Activated CD8-positive, alpha-beta memory T cell treated with anti-CD3 and anti-CD28 coated beads, Interleukin-2, amount 10 ng/mL, durations not matched to agents 7 days and 5 days (primary cell): Measurements from ENCODE around the gene CECR2. TPM values are rescaled to one million over a fixed set of nuclear protein-coding genes. Genes with fewer than 3 reads are reported as not detected.

ENCODE experiments used
- ATAC-seq: fragments of 150-1000 bp; cut with Tn5 transposase; one replicate; pipeline ENCODE4 v1.10.0; 2021; ENCODE audit warnings: moderate library complexity
- CTCF ChIA-PET: fragments of 350-600 bp; sonication (Branson Sonifier 250); formaldehyde crosslinking; loops from one replicate; lab custom pipeline; 2021; ENCODE audit warnings: antibody characterized with exemption; lab: Charles Lee
- DNase-seq: peaks from one replicate; pipeline ENCODE4 v3.0.0-alpha.2; 2020
- H3K27ac Mint-ChIP-seq: one replicate; pipeline ENCODE4 v1.8.0; 2021; ENCODE audit warnings: mild to moderate bottlenecking, mixed read lengths
- H3K27me3 Mint-ChIP-seq: one replicate; pipeline ENCODE4 v1.8.0; 2021; ENCODE audit warnings: mixed read lengths
- H3K36me3 Mint-ChIP-seq: one replicate; pipeline ENCODE4 v1.8.0; 2021; ENCODE audit warnings: mild to moderate bottlenecking, mixed read lengths
- H3K4me1 Mint-ChIP-seq: one replicate; pipeline ENCODE4 v1.8.0; 2021; ENCODE audit warnings: mixed read lengths
- H3K4me3 Mint-ChIP-seq: one replicate; pipeline ENCODE4 v1.8.0; 2021; ENCODE audit warnings: mild to moderate bottlenecking, moderate library complexity, mixed read lengths
- H3K9me3 Mint-ChIP-seq: one replicate; pipeline ENCODE4 v1.8.0; 2022; ENCODE audit warnings: low read depth, mixed read lengths
- total RNA-seq, 2 experiments: library from RNA; stranded (reverse); gene quantifications; one replicate each; pipeline ENCODE4 v1.2.3, GENCODE V29; 2021

Gene CECR2
- total RNA-seq, 2 experiments from 2014 or later = 0.02 TPM; not detected in 1

DNA sequence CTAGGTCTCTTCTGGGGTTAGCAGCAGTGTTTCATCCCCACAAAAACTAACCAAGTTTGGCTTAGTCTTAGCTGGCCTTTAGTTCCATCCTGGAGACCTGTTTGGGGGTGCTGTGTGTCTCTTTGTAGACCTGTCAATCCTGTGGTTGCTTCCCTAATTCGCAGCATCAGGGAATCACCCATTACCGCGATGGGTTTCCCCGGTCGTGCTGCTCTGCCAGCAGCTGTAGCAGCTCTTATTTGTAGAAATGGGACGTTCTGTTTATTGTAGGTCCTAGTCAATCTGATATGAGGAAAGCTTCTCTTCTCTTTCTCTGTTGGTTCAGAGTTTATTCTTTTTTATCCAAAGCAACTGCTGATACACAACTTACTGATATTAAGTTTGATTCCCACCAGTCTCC, 91.6 kb downstream of the CECR2 start:
- Mint-ChIP-seq H3K4me1 (no peaks in the 10 kb centered on the region), H3K4me3 (no peak overlapping the region), H3K27ac (no peak overlapping the region), H3K9me3 (no peaks in the 10 kb centered on the region), H3K27me3 (peaks cover 32% of the 10 kb centered on the region), H3K36me3 (no peaks in the 10 kb centered on the region)
- ATAC-seq (no peak), DNase-seq (no peak)
- CTCF ChIA-PET = no interaction called here

- Mint-ChIP-seq H3K27ac (no peak overlapping the region), H3K4me3 (no peak overlapping the region), H3K36me3 (no peaks in the 10 kb centered on the region), H3K27me3 (peaks cover 39% of the 10 kb centered on the region), H3K9me3 (no peaks in the 10 kb centered on the region), H3K4me1 (no peaks in the 10 kb centered on the region)
- CTCF ChIA-PET = no interaction called here
- ATAC-seq (no peak), DNase-seq (no peak)
Observed at GRCh38 chr22:17470880-17471500, 101.7 kb downstream of the CECR2 start.

DNA sequence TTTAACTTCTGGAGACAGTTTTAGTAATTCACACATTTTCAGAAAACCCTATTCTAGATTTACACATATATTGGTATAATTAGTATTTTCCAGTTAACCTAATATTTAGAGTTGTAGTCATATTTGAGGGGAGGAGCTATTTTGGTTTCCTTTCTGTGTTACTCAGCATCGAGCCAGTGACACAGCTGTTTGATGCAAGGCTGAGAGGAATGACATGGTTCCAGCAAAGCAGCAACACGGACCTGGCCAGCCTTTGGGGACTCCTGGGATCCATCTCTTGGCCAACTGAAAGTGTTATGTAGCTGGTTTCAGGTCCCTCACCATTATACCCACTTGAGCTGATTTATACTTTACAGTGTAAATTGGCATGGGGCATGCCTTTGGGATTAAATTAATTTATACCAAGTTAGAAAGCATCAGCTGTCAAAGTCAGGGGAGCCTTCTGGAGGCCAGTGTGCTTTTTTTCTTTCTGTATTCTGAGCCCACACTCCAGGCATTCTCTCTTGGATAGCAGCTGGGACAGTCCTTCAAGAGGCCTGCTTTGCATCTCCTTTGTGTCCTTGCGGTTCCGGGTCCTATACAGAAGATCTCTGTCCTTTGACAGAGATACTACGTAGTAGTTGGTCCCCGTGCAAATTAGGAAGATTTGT, 102.8 kb downstream of the CECR2 start:
- no peak for DNase-seq
- Mint-ChIP-seq H3K36me3 (no peaks in the 10 kb centered on the region), H3K4me1 (no peaks in the 10 kb centered on the region), H3K9me3 (no peaks in the 10 kb centered on the region), H3K27me3 (peaks cover 43% of the 10 kb centered on the region), H3K4me3 (no peak overlapping the region), H3K27ac (no peak overlapping the region)
- CTCF ChIA-PET = no interaction called here
- ATAC-seq = no peak

DNA sequence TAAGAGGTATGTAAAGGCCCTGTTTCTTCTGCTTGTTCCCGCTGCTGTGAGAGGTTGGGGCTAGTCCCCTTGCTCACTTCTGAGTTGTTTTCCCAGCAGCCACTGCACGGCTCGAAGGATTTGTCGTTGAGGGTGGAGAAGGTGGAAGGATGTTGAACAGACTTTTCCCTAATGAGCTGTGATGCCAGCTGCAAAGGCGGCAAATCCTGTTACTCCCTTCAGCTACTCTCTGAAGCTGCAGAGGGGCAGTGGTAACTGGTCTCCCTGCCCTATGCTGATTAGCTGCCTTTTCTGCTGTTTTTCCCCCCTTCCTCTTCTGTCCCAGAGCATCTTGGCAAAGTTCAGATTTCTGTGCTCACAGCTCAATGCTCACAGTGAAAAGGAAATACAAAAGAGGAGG, 103.7 kb downstream of the CECR2 start:
- no peak for ATAC-seq
- no peaks in the 10 kb centered on the region for H3K4me1 Mint-ChIP-seq
- CTCF ChIA-PET = no interaction called here

GRCh38 chr22:17475318-17476230, 106.3 kb downstream of the CECR2 start:
- no peak overlapping the region for H3K27ac Mint-ChIP-seq
- CTCF ChIA-PET = no interaction called here
- H3K27me3 Mint-ChIP-seq = peaks cover 66% of the 10 kb centered on the region
- ATAC-seq (no peak), DNase-seq (no peak)
- H3K36me3 Mint-ChIP-seq = no peaks in the 10 kb centered on the region
- H3K4me3 Mint-ChIP-seq = no peak overlapping the region
- H3K4me1 Mint-ChIP-seq = peaks cover 4% of the 10 kb centered on the region
- no peaks in the 10 kb centered on the region for H3K9me3 Mint-ChIP-seq

More for the DNA sequence above, 103.7 kb downstream of the CECR2 start:
- no peak overlapping the region for H3K27ac Mint-ChIP-seq
- no peak overlapping the region for H3K4me3 Mint-ChIP-seq
- H3K36me3 Mint-ChIP-seq = no peaks in the 10 kb centered on the region
- peaks cover 48% of the 10 kb centered on the region for H3K27me3 Mint-ChIP-seq
- no peaks in the 10 kb centered on the region for H3K9me3 Mint-ChIP-seq
- no peak for DNase-seq

DNA sequence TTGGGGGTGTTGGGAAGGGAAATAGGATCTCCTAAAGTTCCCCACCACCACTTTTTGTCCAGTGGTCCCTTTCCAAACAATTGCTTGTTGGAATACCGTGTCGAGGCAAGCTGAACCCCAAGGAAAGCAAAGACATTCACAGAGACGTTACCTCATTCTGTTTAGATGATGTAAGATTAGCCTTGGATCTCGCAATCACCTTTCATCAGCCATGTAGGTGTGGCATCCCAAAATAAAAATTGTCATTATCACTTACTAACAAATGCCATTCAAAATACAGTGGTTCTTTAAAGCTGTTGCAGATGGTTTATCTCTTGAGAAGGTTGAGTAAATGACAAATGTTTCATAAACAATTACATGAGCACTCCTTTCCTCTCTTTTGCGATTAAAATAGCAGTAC, 107.6 kb downstream of the CECR2 start:
- Mint-ChIP-seq H3K9me3 (no peaks in the 10 kb centered on the region), H3K4me1 (peaks cover 4% of the 10 kb centered on the region), H3K4me3 (no peak overlapping the region), H3K27ac (no peak overlapping the region), H3K36me3 (no peaks in the 10 kb centered on the region), H3K27me3 (peaks cover 56% of the 10 kb centered on the region)
- DNase-seq (no peak), ATAC-seq (no peak)
- CTCF ChIA-PET = no interaction called here

- Mint-ChIP-seq H3K4me1 (peaks cover 4% of the 10 kb centered on the region), H3K36me3 (no peaks in the 10 kb centered on the region), H3K9me3 (no peaks in the 10 kb centered on the region), H3K27me3 (peaks cover 56% of the 10 kb centered on the region), H3K27ac (no peak overlapping the region), H3K4me3 (no peak overlapping the region)
- CTCF ChIA-PET = no interaction called here
- no peak for ATAC-seq
- DNase-seq = no peak
Observed at GRCh38 chr22:17477391-17477833, 108.2 kb downstream of the CECR2 start.

- H3K9me3 Mint-ChIP-seq = no peaks in the 10 kb centered on the region
- H3K27me3 Mint-ChIP-seq = peaks cover 45% of the 10 kb centered on the region
- CTCF ChIA-PET = no interaction called here
- DNase-seq (no peak), ATAC-seq (no peak)
- no peak overlapping the region for H3K4me3 Mint-ChIP-seq
- no peaks in the 10 kb centered on the region for H3K36me3 Mint-ChIP-seq
- no peak overlapping the region for H3K27ac Mint-ChIP-seq
- H3K4me1 Mint-ChIP-seq = peaks cover 4% of the 10 kb centered on the region
Observed at GRCh38 chr22:17479135-17479534, 109.9 kb downstream of the CECR2 start.

- no peak for ATAC-seq
- Mint-ChIP-seq H3K36me3 (no peaks in the 10 kb centered on the region), H3K4me3 (no peak overlapping the region), H3K27me3 (peaks cover 32% of the 10 kb centered on the region), H3K9me3 (no peaks in the 10 kb centered on the region), H3K27ac (no peak overlapping the region), H3K4me1 (peaks cover 4% of the 10 kb centered on the region)
- no peak for DNase-seq
- CTCF ChIA-PET = no interaction called here
Observed at GRCh38 chr22:17481424-17481823, 112.2 kb downstream of the CECR2 start.

GRCh38 chr22:17483688-17484372, 114.6 kb downstream of the CECR2 start:
- ATAC-seq (no peak), DNase-seq (no peak)
- Mint-ChIP-seq H3K4me3 (no peak overlapping the region), H3K27me3 (peaks cover 12% of the 10 kb centered on the region), H3K27ac (no peak overlapping the region), H3K36me3 (no peaks in the 10 kb centered on the region), H3K9me3 (no peaks in the 10 kb centered on the region), H3K4me1 (peaks cover 4% of the 10 kb centered on the region)
- CTCF ChIA-PET = no interaction called here

DNA sequence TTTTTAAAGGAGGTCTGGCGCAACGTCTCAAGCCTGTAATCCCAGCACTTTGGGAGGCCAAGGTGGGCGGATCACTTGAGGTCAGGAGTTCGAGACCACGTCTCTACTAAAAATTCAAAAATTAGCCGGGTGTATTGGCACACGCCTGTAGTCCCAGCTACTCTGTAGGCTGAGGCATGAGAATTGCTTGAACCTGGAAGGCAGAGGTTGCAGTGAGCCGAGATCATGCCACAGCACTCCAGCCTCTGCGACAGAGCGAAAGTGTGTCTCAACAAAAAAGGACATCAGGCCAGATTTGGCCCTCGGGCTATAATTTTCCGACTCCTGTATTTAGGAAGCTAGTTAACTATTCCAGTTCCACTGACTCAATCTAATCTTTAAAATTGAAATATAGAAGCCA, 115.3 kb downstream of the CECR2 start:
- no peak for ATAC-seq
- DNase-seq = no peak
- no peaks in the 10 kb centered on the region for H3K36me3 Mint-ChIP-seq
- no peak overlapping the region for H3K27ac Mint-ChIP-seq
- H3K9me3 Mint-ChIP-seq = no peaks in the 10 kb centered on the region
- H3K4me1 Mint-ChIP-seq = peaks cover 4% of the 10 kb centered on the region
- CTCF ChIA-PET = no interaction called here
- peaks cover 5% of the 10 kb centered on the region for H3K27me3 Mint-ChIP-seq
- H3K4me3 Mint-ChIP-seq = no peak overlapping the region

DNA sequence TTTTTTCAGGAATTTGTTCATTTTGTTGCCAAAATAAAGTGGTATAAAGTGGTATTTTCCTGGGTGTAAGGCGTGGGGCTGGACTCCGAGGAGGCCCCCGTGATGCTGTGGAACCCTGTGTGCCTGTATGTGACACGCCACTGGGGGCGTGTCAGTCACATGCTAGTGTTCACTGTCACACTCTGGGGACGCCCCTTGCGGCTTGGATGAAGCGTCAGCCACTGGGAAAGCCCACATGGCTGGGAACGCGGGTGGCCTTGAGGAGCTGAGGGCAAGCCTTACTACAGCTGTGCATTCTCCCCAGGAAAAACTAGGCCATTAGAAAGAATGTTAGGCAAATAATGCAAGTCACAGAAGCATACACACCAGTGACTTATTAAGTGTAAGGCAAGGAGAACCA, 117.1 kb downstream of the CECR2 start:
- no peaks in the 10 kb centered on the region for H3K4me1 Mint-ChIP-seq
- CTCF ChIA-PET = no interaction called here
- no peaks in the 10 kb centered on the region for H3K9me3 Mint-ChIP-seq
- H3K4me3 Mint-ChIP-seq = no peak overlapping the region
- DNase-seq = no peak
- no peaks in the 10 kb centered on the region for H3K36me3 Mint-ChIP-seq
- no peak overlapping the region for H3K27ac Mint-ChIP-seq
- ATAC-seq = no peak
- H3K27me3 Mint-ChIP-seq = no peaks in the 10 kb centered on the region

- Mint-ChIP-seq H3K36me3 (no peaks in the 10 kb centered on the region), H3K4me3 (no peak overlapping the region), H3K9me3 (no peaks in the 10 kb centered on the region), H3K27me3 (no peaks in the 10 kb centered on the region), H3K27ac (no peak overlapping the region), H3K4me1 (no peaks in the 10 kb centered on the region)
- CTCF ChIA-PET = interaction anchor here (1.0 kb wide), 1 partner anchor 315 kb away, joined by 3 read pairs; no protein-coding TSS in a partner anchor
- no peak for ATAC-seq
- DNase-seq = no peak
Observed at GRCh38 chr22:17486719-17487118, 117.5 kb downstream of the CECR2 start.
